ENCODE results near the gene PTPRN2.

Gene PTPRN2

DNA sequence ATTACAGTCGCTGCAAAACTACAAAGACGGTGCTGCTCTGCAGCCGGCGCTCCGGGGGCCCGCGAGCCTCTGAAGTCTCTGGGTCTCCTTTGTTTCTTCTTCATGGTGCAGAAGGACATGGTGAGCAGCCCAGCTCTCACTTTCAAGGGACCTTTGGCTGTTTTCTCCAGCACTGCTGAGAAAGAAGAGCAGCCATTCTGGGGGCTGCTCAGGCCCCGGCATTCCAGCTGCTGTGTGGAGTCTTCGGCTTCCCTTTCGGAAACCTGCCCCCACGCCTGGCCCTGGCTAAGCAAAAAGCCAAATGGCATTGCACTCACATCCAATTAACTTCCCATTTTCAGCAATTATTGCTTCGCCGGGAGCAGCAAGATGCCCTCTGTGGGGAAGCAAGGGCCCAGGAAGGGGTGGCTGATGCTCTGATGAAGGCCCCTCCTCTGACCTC lies 555.7 kb downstream of the PTPRN2 start:
- in situ Hi-C loops (cut with MboI; ENCODE audit: low pct_unique_long_range_greater_than_20kb, low sequenced_read_pairs, unreplicated experiment) = no loop called here
- no peak for DNase-seq (ENCODE audit: low spot score)
- TF ChIP-seq, protein P1, sequence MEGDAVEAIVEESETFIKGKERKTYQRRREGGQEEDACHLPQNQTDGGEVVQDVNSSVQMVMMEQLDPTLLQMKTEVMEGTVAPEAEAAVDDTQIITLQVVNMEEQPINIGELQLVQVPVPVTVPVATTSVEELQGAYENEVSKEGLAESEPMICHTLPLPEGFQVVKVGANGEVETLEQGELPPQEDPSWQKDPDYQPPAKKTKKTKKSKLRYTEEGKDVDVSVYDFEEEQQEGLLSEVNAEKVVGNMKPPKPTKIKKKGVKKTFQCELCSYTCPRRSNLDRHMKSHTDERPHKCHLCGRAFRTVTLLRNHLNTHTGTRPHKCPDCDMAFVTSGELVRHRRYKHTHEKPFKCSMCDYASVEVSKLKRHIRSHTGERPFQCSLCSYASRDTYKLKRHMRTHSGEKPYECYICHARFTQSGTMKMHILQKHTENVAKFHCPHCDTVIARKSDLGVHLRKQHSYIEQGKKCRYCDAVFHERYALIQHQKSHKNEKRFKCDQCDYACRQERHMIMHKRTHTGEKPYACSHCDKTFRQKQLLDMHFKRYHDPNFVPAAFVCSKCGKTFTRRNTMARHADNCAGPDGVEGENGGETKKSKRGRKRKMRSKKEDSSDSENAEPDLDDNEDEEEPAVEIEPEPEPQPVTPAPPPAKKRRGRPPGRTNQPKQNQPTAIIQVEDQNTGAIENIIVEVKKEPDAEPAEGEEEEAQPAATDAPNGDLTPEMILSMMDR (IDR thresholded peaks at IDR 0.05; ENCODE audit: extremely low read depth, insufficient read depth, missing control alignments) = no peak

DNA sequence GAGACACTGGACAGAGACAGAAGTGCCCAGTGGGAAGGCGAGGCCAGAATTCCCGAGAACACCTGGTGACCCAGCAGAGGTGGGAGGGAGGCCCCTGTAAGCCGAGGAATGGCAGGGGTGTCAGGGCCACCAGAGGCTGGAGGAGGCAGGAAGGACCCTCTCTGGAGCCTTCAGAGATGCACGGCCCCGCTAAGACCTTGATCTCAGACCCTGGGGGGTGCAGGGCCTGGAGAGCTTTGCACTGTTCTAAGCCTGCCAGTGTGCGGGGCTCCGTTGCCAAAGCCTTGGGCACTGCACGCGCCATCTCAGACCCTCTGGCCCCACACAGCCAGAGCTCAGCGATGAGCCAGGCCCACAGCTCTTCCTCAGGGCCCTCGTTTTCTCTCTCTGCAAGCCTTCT lies 557.1 kb downstream of the PTPRN2 start:
- no peak for DNase-seq (ENCODE audit: low spot score)
- TF ChIP-seq, protein P1 (IDR thresholded peaks at IDR 0.05; ENCODE audit: extremely low read depth, insufficient read depth, missing control alignments) = no peak
- in situ Hi-C loops (cut with MboI; ENCODE audit: low pct_unique_long_range_greater_than_20kb, low sequenced_read_pairs, unreplicated experiment) = no loop called here

DNA sequence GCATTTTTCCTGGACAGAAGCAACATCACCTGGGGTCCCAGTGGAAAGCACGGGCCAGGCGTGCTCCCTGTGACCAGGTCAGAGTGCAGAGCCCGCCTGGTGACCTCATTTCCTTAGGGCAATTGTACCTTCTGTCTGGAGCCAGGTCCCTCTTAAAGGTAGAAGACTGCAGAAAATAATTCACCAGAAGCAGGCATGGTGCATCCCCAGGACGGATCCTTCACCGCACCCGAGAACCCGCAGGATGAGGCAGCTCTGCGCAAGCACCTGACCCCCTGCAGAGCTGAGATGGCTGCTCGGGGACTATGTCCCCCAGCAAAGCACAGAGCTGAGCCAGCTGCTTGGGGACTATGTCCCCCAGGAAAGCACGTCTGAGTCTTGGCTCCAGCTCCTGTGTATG lies 557.6 kb downstream of the PTPRN2 start:
- TF ChIP-seq, protein P1 (IDR thresholded peaks at IDR 0.05; ENCODE audit: extremely low read depth, insufficient read depth, missing control alignments) = no peak
- no peak for DNase-seq (ENCODE audit: low spot score)
- in situ Hi-C loops (cut with MboI; ENCODE audit: low pct_unique_long_range_greater_than_20kb, low sequenced_read_pairs, unreplicated experiment) = no loop called here

DNA sequence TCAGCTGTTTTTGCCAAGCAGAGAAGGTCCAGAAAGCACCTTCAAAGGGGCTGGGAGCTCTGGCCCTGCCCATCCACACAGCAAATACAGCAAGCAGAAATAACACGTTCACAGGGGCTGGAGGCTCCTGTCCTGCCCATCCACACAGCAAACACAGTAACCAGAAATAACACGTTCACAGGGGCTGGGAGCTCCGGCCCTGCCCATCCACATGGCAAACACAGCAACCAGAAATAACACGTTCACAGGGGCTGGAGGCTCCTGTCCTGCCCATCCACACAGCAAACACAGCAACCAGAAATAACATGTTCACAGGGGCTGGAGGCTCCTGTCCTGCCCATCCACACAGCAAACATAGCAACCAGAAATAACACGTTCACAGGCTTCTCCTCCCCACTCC lies 558.1 kb downstream of the PTPRN2 start:
- no peak for DNase-seq (ENCODE audit: low spot score)
- TF ChIP-seq, protein P1 (IDR thresholded peaks at IDR 0.05; ENCODE audit: extremely low read depth, insufficient read depth, missing control alignments) = no peak
- in situ Hi-C loops (cut with MboI; ENCODE audit: low pct_unique_long_range_greater_than_20kb, low sequenced_read_pairs, unreplicated experiment) = no loop called here

DNA sequence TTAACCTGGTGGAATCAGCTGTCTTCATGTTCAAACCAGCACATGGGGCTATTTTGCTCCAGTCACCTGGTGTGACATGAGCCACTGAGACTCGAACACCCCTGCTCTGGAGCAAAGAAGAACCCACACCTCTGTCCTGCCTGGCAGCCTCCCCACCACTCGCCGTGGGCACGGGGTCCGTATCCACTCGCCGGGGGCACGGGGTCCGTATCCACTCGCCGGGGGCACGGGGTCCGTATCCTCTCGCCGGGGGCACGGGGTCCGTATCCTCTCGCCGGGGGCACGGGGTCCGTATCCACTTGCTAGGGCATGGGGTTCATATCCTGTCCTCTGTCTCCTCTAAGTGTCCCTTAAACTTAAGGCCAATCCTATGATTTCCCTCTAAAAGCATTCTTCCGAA lies 558.7 kb downstream of the PTPRN2 start:
- in situ Hi-C loops (cut with MboI; ENCODE audit: low pct_unique_long_range_greater_than_20kb, low sequenced_read_pairs, unreplicated experiment) = no loop called here
- DNase-seq (ENCODE audit: low spot score) = no peak
- TF ChIP-seq, protein P1 (IDR thresholded peaks at IDR 0.05; ENCODE audit: extremely low read depth, insufficient read depth, missing control alignments) = no peak

DNA sequence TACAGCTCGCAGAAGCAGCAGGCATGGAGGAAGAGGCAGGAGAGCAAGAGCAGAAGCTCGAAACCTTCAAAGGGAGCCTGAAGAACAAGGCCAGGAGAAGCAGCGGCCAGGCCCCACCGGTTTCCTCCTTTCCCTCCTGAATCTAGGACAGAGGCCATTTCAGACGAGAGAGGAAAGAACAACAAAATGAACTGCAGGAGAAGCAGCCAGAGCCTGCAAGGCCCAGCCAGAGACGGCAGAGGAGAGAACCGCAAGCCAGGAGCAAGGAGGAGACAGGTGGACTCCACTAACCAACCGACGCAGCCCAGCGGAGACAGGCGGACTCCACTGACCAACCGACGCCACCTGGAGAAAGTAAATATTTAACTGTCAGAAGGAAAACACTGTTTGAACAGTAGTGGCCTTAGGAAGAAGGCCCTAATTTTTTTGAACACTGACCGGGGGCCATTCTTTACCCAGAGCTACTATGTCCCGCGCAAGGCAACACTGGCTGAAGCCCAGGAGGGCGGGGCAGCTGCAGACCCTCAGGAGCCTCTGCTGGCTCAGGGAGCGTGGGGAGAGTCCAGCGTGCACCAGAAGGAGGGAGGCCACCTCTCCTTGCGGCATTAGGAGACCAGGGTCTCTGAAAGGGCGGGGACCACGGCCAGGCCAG lies 559.2 kb downstream of the PTPRN2 start:
- no peak for DNase-seq (ENCODE audit: low spot score)
- in situ Hi-C loops (cut with MboI; ENCODE audit: low pct_unique_long_range_greater_than_20kb, low sequenced_read_pairs, unreplicated experiment) = no loop called here
- TF ChIP-seq, protein P1 (IDR thresholded peaks at IDR 0.05; ENCODE audit: extremely low read depth, insufficient read depth, missing control alignments) = no peak
